ENCODE measurements around the gene SCIN.
"Not testable (repeated sequence)": the region's sequence is repeated elsewhere in the genome, so short reads cannot be mapped to it uniquely, and the experiment has no call there.

SCIN gene

GRCh38 chr7:12640299-12641096 lies 70.0 kb downstream of the SCIN start:
- H3K27me3 Mint-ChIP-seq, result no peaks in the 10 kb centered on the region
- H3K4me3 Mint-ChIP-seq, result no peak overlapping the region
- no peaks in the 10 kb centered on the region for H3K9me3 Mint-ChIP-seq
- H3K36me3 Mint-ChIP-seq (ENCODE audit: low read depth), result no peaks in the 10 kb centered on the region
- H3K27ac Mint-ChIP-seq, result no peak overlapping the region
- peaks cover 11% of the 10 kb centered on the region for H3K4me1 Mint-ChIP-seq (ENCODE audit: low read depth)
- intact Hi-C loops (cut with micrococcal nuclease), result no loop called here

GRCh38 chr7:12641196-12641595 lies 70.7 kb downstream of the SCIN start:
- intact Hi-C loops (cut with micrococcal nuclease), result no loop called here
- Mint-ChIP-seq H3K9me3 (no peaks in the 10 kb centered on the region), H3K4me3 (no peak overlapping the region), H3K27me3 (no peaks in the 10 kb centered on the region), H3K4me1 (ENCODE audit: low read depth) (peaks cover 11% of the 10 kb centered on the region), H3K27ac (no peak overlapping the region), H3K36me3 (ENCODE audit: low read depth) (no peaks in the 10 kb centered on the region)

- intact Hi-C loops (cut with micrococcal nuclease), result no loop called here
- peaks cover 7% of the 10 kb centered on the region for H3K4me1 Mint-ChIP-seq (ENCODE audit: low read depth)
- H3K27me3 Mint-ChIP-seq, result no peaks in the 10 kb centered on the region
- no peak overlapping the region for H3K27ac Mint-ChIP-seq
- no peaks in the 10 kb centered on the region for H3K36me3 Mint-ChIP-seq (ENCODE audit: low read depth)
- H3K9me3 Mint-ChIP-seq, result no peaks in the 10 kb centered on the region
- H3K4me3 Mint-ChIP-seq, result no peak overlapping the region
These were observed 72.0 kb downstream of the SCIN start for GRCh38 chr7:12642508-12642907.

GRCh38 chr7:12643001-12643643 lies 72.6 kb downstream of the SCIN start:
- Mint-ChIP-seq H3K36me3 (ENCODE audit: low read depth) (no peaks in the 10 kb centered on the region), H3K9me3 (no peaks in the 10 kb centered on the region), H3K27ac (no peak overlapping the region), H3K4me3 (no peak overlapping the region), H3K4me1 (ENCODE audit: low read depth) (peaks cover 3% of the 10 kb centered on the region), H3K27me3 (no peaks in the 10 kb centered on the region)
- intact Hi-C loops (cut with micrococcal nuclease), result no loop called here

- no peak overlapping the region for H3K4me3 Mint-ChIP-seq
- no peaks in the 10 kb centered on the region for H3K9me3 Mint-ChIP-seq
- intact Hi-C loops (cut with micrococcal nuclease), result no loop called here
- H3K27ac Mint-ChIP-seq, result no peak overlapping the region
- H3K27me3 Mint-ChIP-seq, result no peaks in the 10 kb centered on the region
- H3K4me1 Mint-ChIP-seq (ENCODE audit: low read depth), result no peaks in the 10 kb centered on the region
- H3K36me3 Mint-ChIP-seq (ENCODE audit: low read depth), result no peaks in the 10 kb centered on the region
These were observed 73.1 kb downstream of the SCIN start for GRCh38 chr7:12643644-12644043.

GRCh38 chr7:12645212-12645611 lies 74.7 kb downstream of the SCIN start:
- H3K36me3 Mint-ChIP-seq (ENCODE audit: low read depth); intact Hi-C loops (cut with micrococcal nuclease); H3K9me3 Mint-ChIP-seq; H3K4me3 Mint-ChIP-seq; H3K4me1 Mint-ChIP-seq (ENCODE audit: low read depth); H3K27ac Mint-ChIP-seq; H3K27me3 Mint-ChIP-seq: not testable (repeated sequence)

- no peak overlapping the region for H3K27ac Mint-ChIP-seq
- H3K36me3 Mint-ChIP-seq (ENCODE audit: low read depth), result no peaks in the 10 kb centered on the region
- no peaks in the 10 kb centered on the region for H3K9me3 Mint-ChIP-seq
- H3K27me3 Mint-ChIP-seq, result no peaks in the 10 kb centered on the region
- H3K4me3 Mint-ChIP-seq, result no peak overlapping the region
- intact Hi-C loops (cut with micrococcal nuclease), result no loop called here
- H3K4me1 Mint-ChIP-seq (ENCODE audit: low read depth), result no peaks in the 10 kb centered on the region
These were observed 75.6 kb downstream of the SCIN start for GRCh38 chr7:12646139-12646538.

GRCh38 chr7:12647364-12648219 lies 77.1 kb downstream of the SCIN start:
- H3K36me3 Mint-ChIP-seq (ENCODE audit: low read depth), result no peaks in the 10 kb centered on the region
- H3K27me3 Mint-ChIP-seq, result no peaks in the 10 kb centered on the region
- no peak overlapping the region for H3K27ac Mint-ChIP-seq
- intact Hi-C loops (cut with micrococcal nuclease), result no loop called here
- H3K4me1 Mint-ChIP-seq (ENCODE audit: low read depth), result no peaks in the 10 kb centered on the region
- no peaks in the 10 kb centered on the region for H3K9me3 Mint-ChIP-seq
- no peak overlapping the region for H3K4me3 Mint-ChIP-seq

- H3K36me3 Mint-ChIP-seq (ENCODE audit: low read depth), result no peaks in the 10 kb centered on the region
- no peak overlapping the region for H3K27ac Mint-ChIP-seq
- H3K4me3 Mint-ChIP-seq, result no peak overlapping the region
- no peaks in the 10 kb centered on the region for H3K27me3 Mint-ChIP-seq
- H3K9me3 Mint-ChIP-seq, result no peaks in the 10 kb centered on the region
- H3K4me1 Mint-ChIP-seq (ENCODE audit: low read depth), result no peaks in the 10 kb centered on the region
- intact Hi-C loops (cut with micrococcal nuclease), result no loop called here
These were observed 78.3 kb downstream of the SCIN start for GRCh38 chr7:12648704-12649261.

GRCh38 chr7:12649348-12649747 lies 78.8 kb downstream of the SCIN start:
- no peaks in the 10 kb centered on the region for H3K9me3 Mint-ChIP-seq
- H3K4me1 Mint-ChIP-seq (ENCODE audit: low read depth), result no peaks in the 10 kb centered on the region
- H3K4me3 Mint-ChIP-seq, result no peak overlapping the region
- H3K27me3 Mint-ChIP-seq, result no peaks in the 10 kb centered on the region
- H3K27ac Mint-ChIP-seq, result no peak overlapping the region
- H3K36me3 Mint-ChIP-seq (ENCODE audit: low read depth), result no peaks in the 10 kb centered on the region
- intact Hi-C loops (cut with micrococcal nuclease), result no loop called here

GRCh38 chr7:12650080-12650479 lies 79.6 kb downstream of the SCIN start:
- intact Hi-C loops (cut with micrococcal nuclease), result no loop called here
- H3K36me3 Mint-ChIP-seq (ENCODE audit: low read depth), result no peaks in the 10 kb centered on the region
- H3K4me3 Mint-ChIP-seq, result no peak overlapping the region
- no peaks in the 10 kb centered on the region for H3K27me3 Mint-ChIP-seq
- H3K9me3 Mint-ChIP-seq, result no peaks in the 10 kb centered on the region
- no peaks in the 10 kb centered on the region for H3K4me1 Mint-ChIP-seq (ENCODE audit: low read depth)
- no peak overlapping the region for H3K27ac Mint-ChIP-seq

GRCh38 chr7:12653110-12653509 lies 82.6 kb downstream of the SCIN start:
- no peaks in the 10 kb centered on the region for H3K27me3 Mint-ChIP-seq
- no peaks in the 10 kb centered on the region for H3K9me3 Mint-ChIP-seq
- no peaks in the 10 kb centered on the region for H3K4me1 Mint-ChIP-seq (ENCODE audit: low read depth)
- no peak overlapping the region for H3K4me3 Mint-ChIP-seq
- intact Hi-C loops (cut with micrococcal nuclease), result no loop called here
- no peaks in the 10 kb centered on the region for H3K36me3 Mint-ChIP-seq (ENCODE audit: low read depth)
- no peak overlapping the region for H3K27ac Mint-ChIP-seq

- no peak overlapping the region for H3K27ac Mint-ChIP-seq
These were observed 83.0 kb downstream of the SCIN start for GRCh38 chr7:12653518-12653917.

GRCh38 chr7:12655161-12655560 lies 84.6 kb downstream of the SCIN start:
- H3K27ac Mint-ChIP-seq, result no peak overlapping the region
- H3K4me3 Mint-ChIP-seq, result no peak overlapping the region
- intact Hi-C loops (cut with micrococcal nuclease), result no loop called here
- no peaks in the 10 kb centered on the region for H3K36me3 Mint-ChIP-seq (ENCODE audit: low read depth)
- no peaks in the 10 kb centered on the region for H3K4me1 Mint-ChIP-seq (ENCODE audit: low read depth)
- H3K9me3 Mint-ChIP-seq, result no peaks in the 10 kb centered on the region
- no peaks in the 10 kb centered on the region for H3K27me3 Mint-ChIP-seq

More at GRCh38 chr7:12653518-12653917, 83.0 kb downstream of the SCIN start:
- no peaks in the 10 kb centered on the region for H3K4me1 Mint-ChIP-seq (ENCODE audit: low read depth)
- H3K27me3 Mint-ChIP-seq, result no peaks in the 10 kb centered on the region
- intact Hi-C loops (cut with micrococcal nuclease), result no loop called here
- no peak overlapping the region for H3K4me3 Mint-ChIP-seq
- H3K36me3 Mint-ChIP-seq (ENCODE audit: low read depth), result no peaks in the 10 kb centered on the region
- no peaks in the 10 kb centered on the region for H3K9me3 Mint-ChIP-seq

All from dendritic cell treated with granulocyte-macrophage colony-stimulating factor and Interleukin-4, amounts not matched to agents 40 ng/mL and 50 ng/mL, for 4 days (primary cell).